ENCODE results near the gene STX4. TPM values are rescaled to one million over a fixed set of nuclear protein-coding genes. Genes with fewer than 3 reads are reported as not detected.

Gene STX4
- total RNA-seq, 1 donor from 2014 or later = 21.9 TPM

- Mint-ChIP-seq H3K27ac (ENCODE audit: unreplicated experiment) (peak overlapping the region; percentile 98), H3K4me3 (peak overlapping the region; percentile 94), H3K9me3 (no peaks in the 10 kb centered on the region), H3K27me3 (ENCODE audit: low read depth) (no peaks in the 10 kb centered on the region), H3K36me3 (ENCODE audit: low read depth) (peaks cover 8% of the 10 kb centered on the region), H3K4me1 (peaks cover 23% of the 10 kb centered on the region)
- TF ChIP-seq, protein P1, sequence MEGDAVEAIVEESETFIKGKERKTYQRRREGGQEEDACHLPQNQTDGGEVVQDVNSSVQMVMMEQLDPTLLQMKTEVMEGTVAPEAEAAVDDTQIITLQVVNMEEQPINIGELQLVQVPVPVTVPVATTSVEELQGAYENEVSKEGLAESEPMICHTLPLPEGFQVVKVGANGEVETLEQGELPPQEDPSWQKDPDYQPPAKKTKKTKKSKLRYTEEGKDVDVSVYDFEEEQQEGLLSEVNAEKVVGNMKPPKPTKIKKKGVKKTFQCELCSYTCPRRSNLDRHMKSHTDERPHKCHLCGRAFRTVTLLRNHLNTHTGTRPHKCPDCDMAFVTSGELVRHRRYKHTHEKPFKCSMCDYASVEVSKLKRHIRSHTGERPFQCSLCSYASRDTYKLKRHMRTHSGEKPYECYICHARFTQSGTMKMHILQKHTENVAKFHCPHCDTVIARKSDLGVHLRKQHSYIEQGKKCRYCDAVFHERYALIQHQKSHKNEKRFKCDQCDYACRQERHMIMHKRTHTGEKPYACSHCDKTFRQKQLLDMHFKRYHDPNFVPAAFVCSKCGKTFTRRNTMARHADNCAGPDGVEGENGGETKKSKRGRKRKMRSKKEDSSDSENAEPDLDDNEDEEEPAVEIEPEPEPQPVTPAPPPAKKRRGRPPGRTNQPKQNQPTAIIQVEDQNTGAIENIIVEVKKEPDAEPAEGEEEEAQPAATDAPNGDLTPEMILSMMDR (conservative IDR thresholded peaks at IDR 0.05) = no peak
- no peak for DNase-seq (ENCODE audit: low read depth, low spot score)
Measured at GRCh38 chr16:31074814-31075183, 41.4 kb downstream of the STX4 start.

DNA sequence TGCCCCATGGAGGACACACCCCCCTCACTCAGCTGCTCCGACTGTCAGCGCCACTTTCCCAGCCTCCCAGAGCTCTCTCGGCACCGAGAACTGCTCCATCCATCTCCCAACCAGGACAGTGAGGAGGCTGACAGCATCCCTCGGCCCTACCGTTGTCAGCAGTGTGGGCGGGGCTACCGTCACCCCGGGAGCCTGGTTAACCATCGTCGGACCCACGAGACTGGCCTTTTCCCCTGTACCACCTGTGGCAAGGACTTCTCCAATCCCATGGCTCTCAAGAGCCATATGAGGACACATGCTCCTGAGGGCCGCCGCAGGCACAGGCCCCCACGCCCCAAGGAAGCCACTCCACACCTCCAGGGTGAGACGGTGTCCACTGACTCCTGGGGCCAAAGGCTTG lies 43.0 kb downstream of the STX4 start:
- Mint-ChIP-seq H3K4me1 (peaks cover 23% of the 10 kb centered on the region), H3K36me3 (ENCODE audit: low read depth) (peaks cover 11% of the 10 kb centered on the region), H3K4me3 (peak overlapping the region; percentile 65), H3K27ac (ENCODE audit: unreplicated experiment) (no peak overlapping the region), H3K9me3 (no peaks in the 10 kb centered on the region), H3K27me3 (ENCODE audit: low read depth) (no peaks in the 10 kb centered on the region)
- no peak for DNase-seq (ENCODE audit: low read depth, low spot score)
- TF ChIP-seq, protein P1 (conservative IDR thresholded peaks at IDR 0.05) = no peak

GRCh38 chr16:31077024-31077423 lies 43.7 kb downstream of the STX4 start:
- Mint-ChIP-seq H3K4me1 (peaks cover 16% of the 10 kb centered on the region), H3K36me3 (ENCODE audit: low read depth) (peaks cover 11% of the 10 kb centered on the region), H3K4me3 (no peak overlapping the region), H3K27me3 (ENCODE audit: low read depth) (no peaks in the 10 kb centered on the region), H3K9me3 (no peaks in the 10 kb centered on the region), H3K27ac (ENCODE audit: unreplicated experiment) (no peak overlapping the region)
- TF ChIP-seq, protein P1 (conservative IDR thresholded peaks at IDR 0.05) = no peak
- no peak for DNase-seq (ENCODE audit: low read depth, low spot score)

- Mint-ChIP-seq H3K36me3 (ENCODE audit: low read depth) (peaks cover 11% of the 10 kb centered on the region), H3K27me3 (ENCODE audit: low read depth) (peaks cover 2% of the 10 kb centered on the region), H3K4me3 (peak overlapping the region; percentile 44), H3K4me1 (peaks cover 13% of the 10 kb centered on the region), H3K27ac (ENCODE audit: unreplicated experiment) (no peak overlapping the region), H3K9me3 (no peaks in the 10 kb centered on the region)
- no peak for DNase-seq (ENCODE audit: low read depth, low spot score)
- TF ChIP-seq, protein P1 (conservative IDR thresholded peaks at IDR 0.05) = no peak
Measured at GRCh38 chr16:31077592-31078396, 44.4 kb downstream of the STX4 start.

DNA sequence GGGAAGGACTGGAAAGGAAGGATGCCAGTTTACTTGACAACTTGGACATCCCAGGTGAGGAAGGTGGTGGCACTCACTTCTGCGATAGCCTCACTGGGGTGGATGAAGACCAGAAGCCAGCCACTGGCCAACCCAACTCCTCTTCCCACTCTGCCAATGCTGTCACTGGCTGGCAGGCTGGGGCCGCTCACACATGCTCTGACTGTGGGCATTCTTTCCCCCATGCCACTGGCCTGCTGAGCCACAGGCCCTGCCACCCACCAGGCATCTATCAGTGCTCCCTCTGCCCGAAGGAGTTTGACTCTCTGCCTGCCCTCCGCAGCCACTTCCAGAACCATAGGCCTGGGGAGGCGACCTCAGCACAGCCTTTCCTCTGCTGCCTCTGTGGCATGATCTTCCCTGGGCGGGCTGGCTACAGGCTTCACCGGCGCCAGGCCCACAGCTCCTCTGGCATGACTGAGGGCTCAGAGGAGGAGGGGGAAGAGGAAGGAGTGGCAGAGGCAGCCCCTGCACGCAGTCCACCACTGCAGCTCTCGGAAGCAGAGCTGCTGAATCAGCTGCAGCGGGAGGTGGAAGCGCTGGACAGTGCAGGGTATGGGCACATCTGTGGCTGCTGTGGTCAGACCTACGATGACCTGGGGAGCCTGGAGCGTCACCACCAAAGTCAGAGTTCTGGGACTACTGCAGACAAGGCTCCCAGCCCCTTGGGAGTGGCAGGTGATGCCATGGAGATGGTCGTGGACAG lies 45.4 kb downstream of the STX4 start:
- Mint-ChIP-seq H3K27ac (ENCODE audit: unreplicated experiment) (no peak overlapping the region), H3K4me3 (peak overlapping the region; percentile 34), H3K27me3 (ENCODE audit: low read depth) (peaks cover 2% of the 10 kb centered on the region), H3K4me1 (peaks cover 12% of the 10 kb centered on the region), H3K9me3 (no peaks in the 10 kb centered on the region), H3K36me3 (ENCODE audit: low read depth) (peaks cover 11% of the 10 kb centered on the region)
- TF ChIP-seq, protein P1 (conservative IDR thresholded peaks at IDR 0.05) = no peak
- no peak for DNase-seq (ENCODE audit: low read depth, low spot score)

Data from neural crest cell (in vitro differentiated cells).